ENCODE measurements around the gene MYOM1. TPM values are rescaled to one million over a fixed set of nuclear protein-coding genes. Genes with fewer than 3 reads are reported as not detected.

The MYOM1 gene
- total RNA-seq, 1 donor from 2014 or later = 1.2 TPM

GRCh38 chr18:3097082-3097481 is 122.7 kb downstream of the MYOM1 start:
- Histone ChIP-seq H3K36me3 (no peaks in the 10 kb centered on the region), H3K4me3 (no peak overlapping the region), H3K27ac (no peak overlapping the region), H3K4me1 (no peaks in the 10 kb centered on the region), H3K9me3 (no peaks in the 10 kb centered on the region), H3K27me3 (no peaks in the 10 kb centered on the region)
- no peak for DNase-seq (ENCODE audit: extremely low spot score in 2 of 2)
- intact Hi-C loops (cut with DNase I) = no loop called here
- TF ChIP-seq POLR2A (IDR thresholded peaks at IDR 0.05) = no peak

GRCh38 chr18:3095921-3096320 is 123.8 kb downstream of the MYOM1 start:
- no peak for DNase-seq (ENCODE audit: extremely low spot score in 2 of 2)
- Histone ChIP-seq H3K4me1 (no peaks in the 10 kb centered on the region), H3K27me3 (no peaks in the 10 kb centered on the region), H3K27ac (no peak overlapping the region), H3K36me3 (no peaks in the 10 kb centered on the region), H3K9me3 (no peaks in the 10 kb centered on the region), H3K4me3 (no peak overlapping the region)
- intact Hi-C loops (cut with DNase I) = no loop called here
- no peak for TF ChIP-seq CTCF (IDR thresholded peaks at IDR 0.05)
- TF ChIP-seq POLR2A (IDR thresholded peaks at IDR 0.05) = no peak
- TF ChIP-seq POLR2AphosphoS5 (IDR thresholded peaks at IDR 0.05; ENCODE audit: insufficient read depth in 1 of 2, low read depth in 1 of 2) = no peak

- no peaks in the 10 kb centered on the region for H3K27me3 ChIP-seq
- H3K4me1 ChIP-seq = no peaks in the 10 kb centered on the region
- H3K27ac ChIP-seq = no peak overlapping the region
- no peak for DNase-seq (ENCODE audit: extremely low spot score in 2 of 2)
- H3K9me3 ChIP-seq = no peaks in the 10 kb centered on the region
- no peaks in the 10 kb centered on the region for H3K36me3 ChIP-seq
- no peak overlapping the region for H3K4me3 ChIP-seq
- TF ChIP-seq POLR2AphosphoS5 (IDR thresholded peaks at IDR 0.05; ENCODE audit: insufficient read depth in 1 of 2, low read depth in 1 of 2) (no peak), CTCF (IDR thresholded peaks at IDR 0.05) (no peak), POLR2A (IDR thresholded peaks at IDR 0.05) (no peak)
- intact Hi-C loops (cut with DNase I) = no loop called here
These were observed 125.5 kb downstream of the MYOM1 start for GRCh38 chr18:3094338-3094684.

- Histone ChIP-seq H3K9me3 (no peaks in the 10 kb centered on the region), H3K27ac (no peak overlapping the region), H3K36me3 (no peaks in the 10 kb centered on the region), H3K4me1 (no peaks in the 10 kb centered on the region), H3K4me3 (no peak overlapping the region), H3K27me3 (no peaks in the 10 kb centered on the region)
- TF ChIP-seq POLR2A (IDR thresholded peaks at IDR 0.05) (no peak), POLR2AphosphoS5 (IDR thresholded peaks at IDR 0.05; ENCODE audit: insufficient read depth in 1 of 2, low read depth in 1 of 2) (no peak), CTCF (IDR thresholded peaks at IDR 0.05) (no peak)
- intact Hi-C loops (cut with DNase I) = no loop called here
- no peak for DNase-seq (ENCODE audit: extremely low spot score in 2 of 2)
These were observed 126.0 kb downstream of the MYOM1 start for GRCh38 chr18:3093624-3094337.

- H3K9me3 ChIP-seq = no peaks in the 10 kb centered on the region
- no peak for TF ChIP-seq CTCF (IDR thresholded peaks at IDR 0.05)
- TF ChIP-seq POLR2AphosphoS5 (IDR thresholded peaks at IDR 0.05; ENCODE audit: insufficient read depth in 1 of 2, low read depth in 1 of 2) = no peak
- no peak for TF ChIP-seq POLR2A (IDR thresholded peaks at IDR 0.05)
- no peak for DNase-seq (ENCODE audit: extremely low spot score in 2 of 2)
These were observed 127.0 kb downstream of the MYOM1 start for GRCh38 chr18:3092727-3093126.

More at GRCh38 chr18:3092727-3093126, 127.0 kb downstream of the MYOM1 start:
- intact Hi-C loops (cut with DNase I) = no loop called here
- no peaks in the 10 kb centered on the region for H3K27me3 ChIP-seq
- no peaks in the 10 kb centered on the region for H3K4me1 ChIP-seq
- no peaks in the 10 kb centered on the region for H3K36me3 ChIP-seq
- H3K27ac ChIP-seq = no peak overlapping the region
- H3K4me3 ChIP-seq = no peak overlapping the region
